Stimulated activated CD4-positive, alpha-beta T cell treated with anti-CD3 and anti-CD28 coated beads, Interleukin-4, amount 100 ng/mL, for 1 hour (primary cell): ENCODE measurements around the gene PITRM1.

ENCODE experiments used
- DNase-seq: peaks from one replicate; pipeline ENCODE4 v3.0.0-alpha.2; 2020

PITRM1 gene

DNA sequence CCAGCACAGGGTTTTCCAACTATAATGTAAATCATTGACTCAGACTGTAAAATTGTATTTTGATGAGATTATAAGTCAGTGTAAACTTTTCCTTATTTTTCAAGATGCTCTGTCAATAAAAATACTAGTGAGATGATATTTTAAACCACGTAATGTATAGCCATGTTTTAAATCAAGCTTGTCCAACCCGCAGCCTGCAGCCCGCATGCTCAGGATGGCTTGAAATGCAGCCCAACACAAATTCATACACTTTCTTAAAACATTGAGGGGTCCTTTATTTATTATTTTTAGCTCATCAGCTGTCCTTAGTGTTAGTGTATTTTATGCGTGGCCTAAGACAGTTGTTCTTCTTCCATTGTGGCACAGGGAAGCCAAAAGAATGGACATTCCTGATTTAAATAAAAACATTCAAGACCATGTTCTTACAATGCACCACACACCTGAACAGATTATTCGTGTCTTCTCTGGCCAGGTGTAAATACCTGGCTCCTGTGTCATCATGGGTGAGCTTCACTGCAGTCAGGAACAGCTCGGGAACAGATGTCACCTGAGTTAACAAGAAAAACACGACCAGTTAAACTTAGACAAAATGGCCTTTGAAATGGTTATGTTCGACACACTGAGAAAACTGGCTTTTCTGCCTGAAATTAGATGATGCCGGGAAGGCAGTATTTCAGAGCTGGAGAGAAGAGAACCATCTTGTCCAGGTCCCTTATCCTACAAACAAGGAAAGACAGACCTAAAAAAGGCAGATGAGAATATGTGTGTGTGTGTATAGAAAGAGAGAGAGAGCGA, 5.9 kb downstream of the PITRM1 start:
- no peak for DNase-seq

DNA sequence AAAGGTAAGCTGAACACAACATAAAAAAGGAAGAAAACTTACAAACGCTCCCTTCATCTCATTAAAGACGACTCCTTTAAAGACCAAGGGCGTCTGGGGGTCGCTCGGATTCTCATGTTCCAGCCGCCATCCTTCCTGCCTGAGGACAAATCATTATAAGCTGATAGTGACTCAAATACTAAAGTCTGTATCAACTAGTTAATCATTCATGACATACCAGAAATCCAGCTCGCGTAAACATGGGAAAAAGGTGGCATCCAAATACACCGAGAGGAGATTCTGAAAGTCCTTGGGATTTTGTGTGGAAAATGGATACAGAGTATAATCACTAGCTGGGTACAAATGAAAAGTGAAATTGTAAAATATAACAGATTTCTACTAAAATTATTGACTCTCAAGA, 7.4 kb downstream of the PITRM1 start:
- DNase-seq, result no peak

DNA sequence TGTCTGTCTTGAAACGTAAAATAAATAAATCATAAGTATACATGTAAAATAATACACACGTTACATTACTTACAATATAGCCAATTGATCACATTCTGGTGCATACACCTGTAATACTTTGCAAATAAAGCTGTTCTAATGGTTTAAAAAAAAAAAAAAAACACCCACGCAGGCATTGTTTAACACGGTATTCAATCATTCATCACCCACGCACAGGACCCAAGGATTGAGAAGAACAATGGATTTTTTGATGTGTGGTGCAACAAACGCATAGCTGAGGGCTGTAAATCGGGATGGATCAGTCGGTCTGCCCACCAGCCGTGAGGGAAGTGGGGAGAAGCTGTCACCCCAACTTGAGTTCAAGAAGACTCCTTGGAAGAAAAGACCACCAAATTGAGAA, 8.7 kb downstream of the PITRM1 start:
- no peak for DNase-seq

DNA sequence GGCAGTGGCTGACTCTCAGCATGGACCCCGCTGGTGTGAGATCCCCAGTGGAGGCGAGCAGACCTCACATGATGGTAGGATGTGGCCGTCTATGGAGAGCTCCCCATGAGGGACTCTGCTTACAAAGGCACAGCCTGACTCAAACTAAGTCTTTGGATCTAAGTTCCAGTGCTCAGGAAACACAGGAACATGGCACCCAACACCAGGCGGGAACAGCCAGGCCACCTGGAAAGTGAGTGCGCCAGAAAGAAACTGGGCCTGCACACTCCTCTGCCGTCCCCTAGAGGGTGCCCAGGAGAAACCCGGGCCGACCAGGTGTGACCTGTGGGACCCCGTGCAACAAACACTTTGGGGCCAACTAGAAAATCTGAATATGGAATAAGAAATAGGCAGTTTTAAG, 10.0 kb downstream of the PITRM1 start:
- no peak for DNase-seq

DNA sequence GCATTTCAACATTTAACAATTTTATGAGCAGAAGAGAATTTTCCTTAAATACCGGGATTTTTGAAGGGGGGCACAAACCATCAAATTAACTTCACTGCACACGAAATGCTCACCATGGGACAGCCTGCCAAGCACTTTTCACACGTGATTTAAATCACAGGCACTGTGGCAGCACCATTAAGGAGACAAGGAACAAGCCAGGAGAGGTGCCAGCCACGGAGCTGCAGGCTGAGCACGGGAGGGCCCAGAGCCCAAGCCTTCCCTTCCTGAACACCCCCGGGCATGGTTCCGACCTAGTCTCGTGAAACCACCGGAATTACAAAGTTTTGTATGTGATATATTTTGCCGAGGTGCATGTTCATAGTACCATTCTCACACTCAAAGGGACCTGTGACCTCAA, 13.4 kb downstream of the PITRM1 start:
- DNase-seq, result no peak

DNA sequence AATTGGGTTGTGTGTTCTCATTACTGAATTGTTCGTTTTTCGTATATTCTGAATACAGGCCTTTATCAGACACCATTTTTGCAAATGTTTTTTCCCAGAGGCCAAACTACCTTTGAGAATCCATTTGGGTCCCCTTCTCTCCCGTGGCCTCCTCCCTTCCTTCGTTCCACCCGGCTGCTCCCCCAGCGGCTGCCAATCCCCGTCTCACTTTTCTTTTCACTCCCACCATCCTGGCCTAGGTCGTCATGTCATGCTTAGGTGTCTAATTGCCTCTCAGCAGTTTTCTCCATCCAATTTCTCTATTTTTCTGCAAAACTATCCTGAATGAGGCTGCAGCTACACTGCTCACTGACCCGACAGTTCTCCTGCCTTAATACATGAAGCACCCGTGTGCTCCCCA, 17.9 kb downstream of the PITRM1 start:
- no peak for DNase-seq

DNA sequence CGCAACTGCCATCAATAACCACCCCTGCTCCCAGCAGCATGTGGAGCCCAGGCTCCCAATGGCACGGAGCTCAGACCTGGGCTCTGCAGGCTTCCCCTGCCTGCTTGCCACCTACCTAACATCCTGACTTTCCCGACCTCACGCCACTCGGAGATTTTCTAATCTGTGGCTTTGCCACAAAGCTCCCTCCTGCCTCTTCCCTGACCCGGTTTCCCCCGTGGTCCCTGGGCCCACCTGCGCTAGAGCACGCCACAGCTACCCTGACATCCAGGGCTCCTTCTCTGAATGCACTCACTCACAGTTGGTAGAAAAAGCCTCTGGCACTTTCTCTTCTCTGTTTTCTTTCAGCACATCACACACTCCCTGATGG, 20.0 kb downstream of the PITRM1 start:
- DNase-seq, result no peak

DNA sequence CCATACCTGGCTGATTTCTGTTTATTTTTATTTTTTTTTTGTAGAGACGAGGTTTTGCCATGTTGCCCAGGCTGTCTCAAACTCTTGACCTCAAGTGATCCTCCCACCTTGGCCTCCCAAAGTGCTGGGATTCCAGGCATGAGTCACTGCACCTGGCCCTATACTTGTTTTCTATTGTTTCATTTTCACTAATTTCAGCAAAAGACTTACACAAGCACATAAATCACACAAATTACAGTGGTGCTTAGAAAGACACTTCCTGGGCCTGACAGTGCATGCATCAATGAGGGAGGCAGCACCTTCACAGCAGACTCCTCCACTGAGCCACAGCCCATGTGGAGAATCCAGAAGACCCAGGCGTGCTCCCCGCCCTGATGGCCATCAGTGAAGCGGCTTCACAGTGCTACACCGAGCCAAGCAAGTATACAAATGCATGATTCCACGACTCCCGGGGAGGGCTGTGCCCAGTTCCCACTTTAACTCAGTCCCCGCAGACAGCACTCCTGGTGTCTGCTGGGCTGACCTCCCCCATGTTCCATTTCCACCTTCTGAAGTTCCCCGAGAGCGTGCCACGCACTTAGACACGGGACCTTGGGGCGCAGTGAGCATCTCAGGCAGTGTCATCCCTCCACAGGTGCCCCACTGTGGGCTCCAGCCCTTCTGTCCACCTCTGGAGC, 20.6 kb downstream of the PITRM1 start:
- no peak for DNase-seq

- no peak for DNase-seq
Observed at GRCh38 chr10:3150961-3151360, 21.6 kb downstream of the PITRM1 start.

DNA sequence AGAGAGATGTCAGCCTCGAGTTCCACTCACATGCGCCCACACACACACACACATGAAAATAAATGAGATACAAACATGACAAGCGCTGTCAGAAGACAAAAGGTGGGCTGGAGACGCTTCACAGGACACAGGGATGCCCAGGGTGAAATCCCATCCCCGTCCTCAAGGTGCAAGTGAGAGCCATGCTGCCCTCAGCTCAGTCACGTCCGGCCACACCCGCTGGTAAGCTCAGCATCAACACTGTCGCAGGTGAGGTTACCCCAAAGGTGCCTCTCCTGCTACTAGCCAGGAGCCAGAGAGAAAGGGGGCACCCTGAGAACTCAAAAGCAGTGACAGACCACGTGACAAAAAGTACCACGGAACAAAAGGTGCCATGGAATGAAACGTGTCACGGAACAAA, 22.2 kb downstream of the PITRM1 start:
- no peak for DNase-seq

- DNase-seq, result no peak
Observed at GRCh38 chr10:3149918-3150317, 22.7 kb downstream of the PITRM1 start.

DNA sequence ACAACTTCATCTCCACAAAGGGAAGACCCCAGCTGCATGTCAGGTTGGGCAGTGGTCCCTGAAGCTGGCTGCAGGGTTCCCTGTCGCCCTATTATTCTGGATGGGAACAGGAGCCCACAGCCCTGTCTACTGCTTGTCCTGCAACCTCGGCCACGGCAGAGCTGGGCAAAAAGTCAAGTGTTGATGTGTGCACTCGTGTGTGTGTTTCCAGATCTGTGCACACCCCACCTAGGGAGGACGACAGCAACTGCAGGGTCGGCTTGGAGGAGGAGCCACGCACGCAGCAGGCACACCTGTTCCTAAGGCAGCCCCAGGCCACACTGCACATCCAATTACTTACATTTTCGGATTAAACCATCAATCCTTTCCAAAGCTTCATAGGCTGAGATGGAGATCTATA, 23.6 kb downstream of the PITRM1 start:
- DNase-seq, result no peak

DNA sequence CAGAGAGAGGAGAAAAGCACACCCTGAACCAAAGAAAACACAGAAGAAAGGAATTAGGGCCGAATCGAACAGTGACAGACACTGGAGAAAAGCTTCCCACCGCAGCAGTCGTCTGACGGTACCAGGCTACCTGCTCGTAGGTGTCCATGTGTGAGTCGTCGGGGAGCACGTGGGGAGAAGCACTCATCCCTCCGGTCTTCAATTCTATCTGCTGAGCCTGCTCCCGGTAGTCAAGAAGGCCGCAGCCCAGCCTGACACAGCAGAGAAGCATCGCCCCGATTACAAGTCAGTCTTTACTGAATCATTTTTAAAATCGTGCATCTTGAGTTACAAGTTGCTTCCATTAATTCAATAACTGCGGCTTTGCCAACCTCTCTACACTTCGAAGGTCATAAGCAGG, 24.5 kb downstream of the PITRM1 start:
- no peak for DNase-seq

- DNase-seq, result no peak
Observed at GRCh38 chr10:3147117-3147820, 25.3 kb downstream of the PITRM1 start.

DNA sequence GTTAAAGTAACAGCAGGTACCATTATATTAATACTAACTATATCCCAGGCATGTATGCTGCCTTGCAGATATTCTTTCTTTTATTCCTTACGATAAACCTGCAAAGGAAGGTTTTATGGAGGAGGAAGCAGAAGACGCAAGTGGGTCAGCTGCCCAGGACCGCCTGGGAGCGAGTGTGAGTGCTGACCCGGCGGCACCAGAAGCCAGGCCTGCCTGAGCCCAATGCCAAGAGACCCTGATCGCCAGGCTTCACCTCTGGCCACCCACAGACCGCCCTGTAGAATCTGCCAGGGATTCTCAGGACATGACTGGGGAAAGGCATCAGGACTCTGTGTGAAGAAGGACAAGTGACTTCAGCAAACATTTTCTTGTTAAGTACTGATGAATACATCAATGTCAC, 26.3 kb downstream of the PITRM1 start:
- no peak for DNase-seq

DNA sequence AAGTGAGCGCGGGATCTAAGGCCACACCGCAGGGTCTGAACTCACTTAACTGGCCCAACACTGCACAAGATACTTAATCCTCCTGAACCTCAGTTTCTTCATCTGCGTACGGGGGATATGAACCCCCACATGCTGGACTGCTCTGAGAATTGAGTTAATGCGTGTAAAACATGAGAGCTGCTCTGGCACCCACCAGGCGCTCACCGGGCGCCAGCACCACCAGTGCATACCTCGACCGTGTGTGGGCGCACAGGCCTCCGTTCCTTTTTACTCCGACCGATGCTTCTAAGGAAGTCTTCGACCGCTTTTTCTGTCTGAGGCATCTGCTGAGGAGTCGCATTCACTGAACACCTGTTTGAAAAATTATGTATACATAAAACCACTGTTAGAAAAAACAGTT, 27.2 kb downstream of the PITRM1 start:
- DNase-seq, result no peak

GRCh38 chr10:3143791-3144434, 28.7 kb downstream of the PITRM1 start:
- DNase-seq, result no peak

GRCh38 chr10:3143366-3143765, 29.2 kb downstream of the PITRM1 start:
- DNase-seq, result no peak

DNA sequence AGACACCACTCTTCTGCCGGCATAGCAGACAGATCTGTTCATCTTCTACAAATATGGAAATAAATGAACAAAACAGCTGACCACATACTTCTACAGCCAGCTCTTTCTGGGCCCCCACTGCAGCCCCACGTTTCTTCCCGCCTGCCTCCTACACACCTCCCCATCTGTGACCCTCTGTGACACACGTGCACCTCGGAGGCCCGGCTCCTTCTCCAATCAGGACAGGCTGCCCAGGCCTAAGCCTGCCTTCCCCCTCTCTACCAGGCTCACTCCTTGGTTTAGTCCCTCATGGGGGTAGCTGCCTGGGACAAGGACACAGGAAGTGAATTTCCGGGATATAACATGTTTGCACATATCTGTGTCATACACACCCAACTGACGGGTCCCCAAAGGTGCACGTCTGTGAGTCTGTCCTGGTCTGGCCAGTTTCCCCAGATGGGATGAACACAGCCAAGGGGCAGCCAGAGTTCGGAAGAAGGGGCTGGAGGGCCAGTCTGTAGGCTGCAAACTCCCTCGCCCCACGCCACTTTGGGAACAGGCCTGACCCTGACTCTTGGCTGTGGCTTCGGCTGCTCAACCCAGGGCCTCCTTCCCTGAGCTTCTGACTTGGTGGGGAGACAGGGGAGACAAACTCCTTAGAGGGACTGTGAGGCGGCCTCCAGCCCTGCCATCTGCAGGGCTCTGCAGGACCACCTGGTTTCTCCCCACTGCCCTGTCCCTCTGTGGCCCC, 30.3 kb downstream of the PITRM1 start:
- no peak for DNase-seq

DNA sequence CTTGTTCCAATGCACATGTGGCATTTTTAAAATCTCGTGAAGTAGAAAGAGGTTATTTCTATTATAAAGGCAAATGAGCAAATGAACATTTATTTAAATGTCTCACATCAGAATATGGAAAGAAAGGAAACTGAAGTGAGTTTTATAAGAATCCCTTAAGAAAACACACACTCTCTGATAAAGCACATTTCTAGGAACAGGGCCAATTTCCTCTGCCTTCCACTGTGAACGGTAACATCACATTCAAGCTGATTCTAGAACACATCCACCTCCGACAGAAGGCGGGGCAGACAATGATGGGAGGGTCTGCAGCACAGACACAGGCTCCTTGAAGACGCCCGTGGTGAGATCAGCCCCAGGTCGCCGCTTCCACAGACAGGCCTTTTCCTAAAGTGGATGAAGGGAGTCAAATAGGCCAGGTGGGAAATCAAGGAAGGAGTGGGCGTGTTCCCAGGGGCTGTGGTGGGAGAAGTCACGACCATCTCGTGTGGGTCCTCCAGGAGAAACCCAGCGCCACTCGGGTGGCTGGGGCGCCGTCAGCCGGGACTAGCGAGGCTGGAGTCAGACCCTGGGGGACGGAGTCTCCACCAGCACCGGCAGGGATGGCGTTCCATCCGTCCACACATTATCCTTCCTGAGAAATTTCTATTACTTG, 31.1 kb downstream of the PITRM1 start:
- DNase-seq, result no peak

DNA sequence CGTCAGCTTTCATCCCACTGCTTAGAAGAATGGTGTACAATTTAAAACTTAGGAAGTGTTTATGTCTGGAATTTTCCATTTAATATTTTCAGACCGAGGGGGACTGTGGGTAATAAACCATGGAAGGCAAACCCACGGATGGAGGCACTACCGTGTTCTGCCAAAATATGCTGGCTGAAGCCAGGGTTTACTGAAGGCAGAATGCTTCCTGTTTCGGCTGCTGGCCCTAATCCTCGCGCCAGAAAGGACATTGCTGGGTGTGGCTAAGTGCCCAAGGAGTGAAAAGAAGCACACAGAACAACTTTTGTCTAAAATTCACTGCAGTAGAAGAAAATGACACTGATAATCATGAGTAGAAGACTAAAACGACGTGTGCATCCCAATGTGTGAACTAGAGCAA, 32.3 kb downstream of the PITRM1 start:
- DNase-seq, result no peak

GRCh38 chr10:3139216-3139910, 33.2 kb downstream of the PITRM1 start:
- DNase-seq, result no peak
